CD14-positive monocyte (primary cell): ENCODE measurements around the gene SLC1A2. TPM values are rescaled to one million over a fixed set of nuclear protein-coding genes. Genes with fewer than 3 reads are reported as not detected.

Experiments used
- DNase-seq, 3 donors: peaks; one replicate each; pipeline ENCODE4 v3.0.0-alpha.2; 2011 to 2022
- H2AFZ ChIP-seq: 2 replicates; pipeline ENCODE4 v1.6.0; 2012; ENCODE audit warnings: mild to moderate bottlenecking, low read depth, low read length, inconsistent platforms; ENCODE audit not compliant: insufficient read depth, poor library complexity, severe bottlenecking
- H3K27ac ChIP-seq, 2 donors: 1 replicate in 1 of 2; 2 replicates in 1 of 2; pipeline ENCODE4 v1.5.1; 2012 to 2013; ENCODE audit warnings: low read length in 2 of 2, control low read depth in 1 of 2, inconsistent platforms in 1 of 2, low read depth in 1 of 2, mild to moderate bottlenecking in 1 of 2
- H3K27me3 ChIP-seq, 2 donors: one replicate each; pipeline versions ENCODE4 v1.6.0 to v1.6.1; 2011 to 2013; ENCODE audit warnings: low read length in 2 of 2; ENCODE audit not compliant: control insufficient read depth in 2 of 2, insufficient read depth in 2 of 2
- H3K36me3 ChIP-seq, 2 donors: replicated peaks in 1 of 2; 1 replicate in 1 of 2; 2 replicates in 1 of 2; pipeline versions ENCODE4 v1.5.1 to v1.6.1; 2012 to 2013; ENCODE audit warnings: low read length in 2 of 2, control low read depth in 1 of 2, inconsistent platforms in 1 of 2, mild to moderate bottlenecking in 1 of 2; ENCODE audit not compliant: insufficient read depth in 2 of 2, control insufficient read depth in 1 of 2
- H3K4me1 ChIP-seq, 2 donors: 1 replicate in 1 of 2; 2 replicates in 1 of 2; pipeline versions ENCODE4 v1.5.1 to v1.6.1; 2012 to 2013; ENCODE audit warnings: low read length in 2 of 2, control low read depth in 1 of 2, inconsistent platforms in 1 of 2, mild to moderate bottlenecking in 1 of 2, moderate library complexity in 1 of 2; ENCODE audit not compliant: insufficient read depth in 2 of 2, control insufficient read depth in 1 of 2
- H3K4me2 ChIP-seq: replicated peaks from 2 replicates; pipeline ENCODE3; 2012; ENCODE audit warnings: low read length, moderate library complexity, mild to moderate bottlenecking; ENCODE audit not compliant: poor library complexity, severe bottlenecking; ENCODE audit errors: extremely low read depth
- H3K4me3 ChIP-seq, 3 experiments: fragments of 200-600 bp in 1 of 3; sonication (generic) in 1 of 3; replicated peaks in 1 of 3; 1 replicate in 2 of 3; 2 replicates in 1 of 3; pipeline ENCODE4 v1.5.1; 2011 to 2013; ENCODE audit warnings: low read length in 3 of 3, mild to moderate bottlenecking in 3 of 3, control low read depth in 2 of 3, low read depth in 2 of 3, inconsistent platforms in 1 of 3, moderate library complexity in 1 of 3
- H3K79me2 ChIP-seq: 2 replicates; pipeline ENCODE4 v1.6.0; 2012; ENCODE audit warnings: mild to moderate bottlenecking, control low read depth, inconsistent platforms, low read length, moderate library complexity; ENCODE audit not compliant: insufficient read depth
- H3K9ac ChIP-seq: 2 replicates; pipeline ENCODE4 v1.6.0; 2017; ENCODE audit warnings: low read length, mild to moderate bottlenecking; ENCODE audit not compliant: insufficient read depth, poor library complexity, severe bottlenecking
- H3K9me3 ChIP-seq, 2 donors: replicated peaks in 1 of 2; 1 replicate in 1 of 2; 2 replicates in 1 of 2; pipeline versions ENCODE4 v1.5.1 to v1.6.1; 2012 to 2013; ENCODE audit warnings: low read length in 2 of 2, control low read depth in 1 of 2; ENCODE audit not compliant: control insufficient read depth in 1 of 2, insufficient read depth in 1 of 2
- H4K20me1 ChIP-seq: 2 replicates; pipeline ENCODE4 v1.6.0; 2012; ENCODE audit warnings: mild to moderate bottlenecking, low read length, control low read depth, moderate library complexity; ENCODE audit not compliant: insufficient read depth
- H3K27ac Mint-ChIP-seq, 7 donors: one replicate each; pipeline ENCODE4 v1.8.0; 2020; ENCODE audit warnings: mild to moderate bottlenecking in 7 of 7, mixed read lengths in 7 of 7, moderate library complexity in 6 of 7, inconsistent platforms in 2 of 7
- H3K27me3 Mint-ChIP-seq, 3 donors: one replicate each; pipeline ENCODE4 v1.8.0; 2021 to 2022; ENCODE audit warnings: low read depth in 3 of 3, mild to moderate bottlenecking in 3 of 3, mixed read lengths in 3 of 3, moderate library complexity in 3 of 3, inconsistent platforms in 1 of 3
- H3K36me3 Mint-ChIP-seq, 2 donors: one replicate each; pipeline ENCODE4 v1.8.0; 2020; ENCODE audit warnings: mixed read lengths in 2 of 2, inconsistent platforms in 1 of 2, mild to moderate bottlenecking in 1 of 2
- H3K4me1 Mint-ChIP-seq: one replicate; pipeline ENCODE4 v1.8.0; 2020; ENCODE audit warnings: mild to moderate bottlenecking, mixed read lengths
- H3K4me3 Mint-ChIP-seq, 2 donors: one replicate each; pipeline ENCODE4 v1.8.0; 2020; ENCODE audit warnings: mild to moderate bottlenecking in 2 of 2, mixed read lengths in 2 of 2, moderate library complexity in 1 of 2
- H3K9me3 Mint-ChIP-seq, 7 donors: one replicate each; pipeline ENCODE4 v1.8.0; 2020 to 2022; ENCODE audit warnings: mixed read lengths in 7 of 7, mild to moderate bottlenecking in 6 of 7, moderate library complexity in 6 of 7, inconsistent platforms in 2 of 7
- WGBS: methylation state at CpG from one replicate; pipeline ENCODE4 v1.1.5; 2013; ENCODE audit warnings: missing lambda C conversion rate; ENCODE audit not compliant: insufficient coverage; 5-methylcytosine and 5-hydroxymethylcytosine counted together
- intact Hi-C, 2 donors: fragments of 100-400 bp; cut with micrococcal nuclease; formaldehyde crosslinking; loops; one replicate each; pipeline versions ENCODE4 v1.15.0 to v1.15.1; 2023
- polyA plus RNA-seq, 3 donors: library from polyadenylated mRNA; depleted of rRNA in 1 of 3; unstranded in 2 of 3; stranded (reverse) in 1 of 3; fragments of 300-500 nt in 2 of 3; fragments of >200 nt in 1 of 3; fragmentation: Illumina TruSeq in 2 of 3; gene quantifications; 1 replicate in 2 of 3; 2 replicates in 1 of 3; pipeline ENCODE4 v1.2.3, GENCODE V29; 2012 to 2021
- TF ChIP-seq, protein P1 (sequence below): fragments of 200-600 bp; IDR thresholded peaks from one replicate; pipeline ENCODE4 v1.8.0; 2022; ENCODE audit warnings: antibody characterized with exemption, mild to moderate bottlenecking

The SLC1A2 gene
- polyA plus RNA-seq, 3 donors: 0.07 TPM; not detected in 2

DNA sequence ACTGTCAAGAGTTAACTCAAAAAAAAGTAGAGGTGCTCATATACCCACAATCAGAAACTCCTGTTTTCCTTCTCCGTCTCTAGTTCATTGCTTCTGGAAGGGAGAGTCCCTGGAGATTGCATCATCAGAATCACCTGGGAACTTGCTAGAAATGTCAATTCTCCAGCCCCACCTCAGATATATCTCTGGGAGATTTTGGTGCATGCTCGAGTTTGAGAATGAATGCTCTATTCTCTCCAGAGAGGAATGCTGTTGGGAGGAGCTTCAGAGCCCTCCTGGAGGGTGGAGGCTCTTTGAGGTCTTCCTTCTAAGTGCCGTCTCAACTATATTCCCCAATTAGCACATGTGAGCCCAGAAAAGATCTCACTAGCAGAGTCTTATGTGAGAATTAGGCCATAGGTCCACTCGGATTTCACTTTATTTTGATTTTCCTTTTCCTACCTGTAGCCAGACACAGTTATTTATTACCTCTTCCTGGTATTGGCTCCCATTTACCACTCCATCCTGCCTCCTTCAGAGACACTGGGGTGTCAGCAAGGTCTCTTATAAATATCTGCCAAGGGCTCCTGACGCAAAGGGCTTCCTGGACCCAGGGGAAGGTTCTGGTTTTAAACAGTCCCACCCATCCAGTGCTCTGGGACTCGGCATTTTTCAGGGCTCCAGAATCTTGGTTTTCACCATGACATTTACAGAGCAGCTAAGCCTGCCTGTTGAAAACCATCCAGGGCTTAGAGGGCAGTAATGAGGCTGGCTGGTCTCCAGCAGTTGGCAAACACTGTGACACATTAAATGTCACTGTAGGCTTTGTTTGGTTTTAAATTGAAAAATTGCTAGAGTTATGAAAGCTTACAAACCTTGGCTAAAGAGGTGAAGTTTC is 144.2 kb downstream of the SLC1A2 start:
- Mint-ChIP-seq H3K4me3 (no peak overlapping the region), H3K36me3 (peaks cover 0 to 3% of the 10 kb centered on the region in 2 donors), H3K4me1 (peaks cover 39% of the 10 kb centered on the region), H3K27ac (peak overlapping the region in 1 of 7 donors; percentile 24), H3K9me3 (peaks cover 0 to 2% (median 0%) of the 10 kb centered on the region in 7 donors), H3K27me3 (peaks cover 0 to 1% (median 1%) of the 10 kb centered on the region in 3 donors)
- no peaks in the 10 kb centered on the region for H4K20me1 ChIP-seq
- no peak overlapping the region for H3K27ac ChIP-seq
- no peaks in the 10 kb centered on the region for H3K79me2 ChIP-seq
- H3K27me3 ChIP-seq: no peaks in the 10 kb centered on the region
- no peaks in the 10 kb centered on the region for H3K9me3 ChIP-seq
- 65% methylated on average over 2 of the region's 6 CpGs for WGBS
- TF ChIP-seq, protein P1, sequence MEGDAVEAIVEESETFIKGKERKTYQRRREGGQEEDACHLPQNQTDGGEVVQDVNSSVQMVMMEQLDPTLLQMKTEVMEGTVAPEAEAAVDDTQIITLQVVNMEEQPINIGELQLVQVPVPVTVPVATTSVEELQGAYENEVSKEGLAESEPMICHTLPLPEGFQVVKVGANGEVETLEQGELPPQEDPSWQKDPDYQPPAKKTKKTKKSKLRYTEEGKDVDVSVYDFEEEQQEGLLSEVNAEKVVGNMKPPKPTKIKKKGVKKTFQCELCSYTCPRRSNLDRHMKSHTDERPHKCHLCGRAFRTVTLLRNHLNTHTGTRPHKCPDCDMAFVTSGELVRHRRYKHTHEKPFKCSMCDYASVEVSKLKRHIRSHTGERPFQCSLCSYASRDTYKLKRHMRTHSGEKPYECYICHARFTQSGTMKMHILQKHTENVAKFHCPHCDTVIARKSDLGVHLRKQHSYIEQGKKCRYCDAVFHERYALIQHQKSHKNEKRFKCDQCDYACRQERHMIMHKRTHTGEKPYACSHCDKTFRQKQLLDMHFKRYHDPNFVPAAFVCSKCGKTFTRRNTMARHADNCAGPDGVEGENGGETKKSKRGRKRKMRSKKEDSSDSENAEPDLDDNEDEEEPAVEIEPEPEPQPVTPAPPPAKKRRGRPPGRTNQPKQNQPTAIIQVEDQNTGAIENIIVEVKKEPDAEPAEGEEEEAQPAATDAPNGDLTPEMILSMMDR: no peak
- H3K36me3 ChIP-seq: no peaks in the 10 kb centered on the region
- H3K9ac ChIP-seq: no peak overlapping the region
- no peak overlapping the region for H3K4me2 ChIP-seq
- intact Hi-C loops: loop anchor here in 1 of 2 donors (10.0 kb wide), 1 partner anchor 90 kb away; no protein-coding TSS in a partner anchor
- peaks cover 18 to 21% of the 10 kb centered on the region in 2 donors for H3K4me1 ChIP-seq
- H2AFZ ChIP-seq: no peak overlapping the region
- no peak overlapping the region for H3K4me3 ChIP-seq
- DNase-seq: peak in 2 of 3 donors; percentile 10 to 11

DNA sequence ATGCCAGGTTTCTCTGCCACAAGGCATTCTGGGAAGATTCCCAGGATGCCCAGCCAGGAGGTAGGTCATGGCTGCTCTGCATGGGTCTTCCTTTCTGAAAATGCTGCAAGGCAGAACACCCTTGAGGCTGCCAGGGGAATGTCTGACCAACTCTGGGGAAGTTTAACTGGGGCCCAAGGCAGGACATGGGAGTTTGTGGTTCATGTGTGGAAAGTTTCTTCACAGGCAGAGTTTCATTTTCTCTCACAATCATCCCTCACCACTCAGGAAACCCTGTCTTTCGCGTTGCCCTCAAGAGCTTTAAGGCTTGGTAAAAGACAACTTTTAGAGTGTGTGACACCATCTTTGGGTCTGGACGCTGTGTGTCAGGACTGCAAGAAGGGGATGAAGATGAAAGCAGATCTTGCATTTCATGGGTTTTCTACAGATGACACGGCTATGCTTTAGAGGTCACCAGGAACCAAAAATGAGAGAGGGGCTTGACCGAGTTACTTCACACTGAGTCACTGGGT is 146.9 kb downstream of the SLC1A2 start:
- Histone ChIP-seq H3K27ac (peak overlapping the region; percentile 39 to 75), H3K36me3 (no peaks in the 10 kb centered on the region), H2AFZ (peak overlapping the region; percentile 58), H3K79me2 (no peaks in the 10 kb centered on the region), H3K4me3 (peak overlapping the region in 1 of 3 experiments; percentile 20), H3K27me3 (no peaks in the 10 kb centered on the region), H3K9ac (peak overlapping the region; percentile 28), H3K4me1 (peaks cover 18 to 25% of the 10 kb centered on the region in 2 donors), H4K20me1 (no peaks in the 10 kb centered on the region), H3K4me2 (peak overlapping the region; percentile 39), H3K9me3 (no peaks in the 10 kb centered on the region)
- TF ChIP-seq, protein P1: no peak
- peaks cover 0 to 3% of the 10 kb centered on the region in 2 donors for H3K36me3 Mint-ChIP-seq
- H3K27ac Mint-ChIP-seq: peak overlapping the region; percentile 46 to 91 (median 81)
- WGBS: 11% methylated on average over 3 of the region's 5 CpGs
- peaks cover 35% of the 10 kb centered on the region for H3K4me1 Mint-ChIP-seq
- peaks cover 0 to 2% (median 0%) of the 10 kb centered on the region in 7 donors for H3K9me3 Mint-ChIP-seq
- peak; percentile 51 to 68 (median 66) for DNase-seq
- H3K27me3 Mint-ChIP-seq: no peaks in the 10 kb centered on the region
- H3K4me3 Mint-ChIP-seq: peak overlapping the region in 1 of 2 donors; percentile 67
- intact Hi-C loops: loop anchor here in 1 of 2 donors (10.0 kb wide), 1 partner anchor 92 kb away; no protein-coding TSS in a partner anchor
